B cell (primary cell): ENCODE results near the gene CDKAL1. TPM values are rescaled to one million over a fixed set of nuclear protein-coding genes. Genes with fewer than 3 reads are reported as not detected.

Experiments used
- ATAC-seq: fragments of 200-7000 bp; cut with Tn5 transposase; one replicate; pipeline ENCODE4 v1.10.0; 2021; ENCODE audit warnings: low read depth, mild to moderate bottlenecking, moderate number of reproducible peaks, moderate library complexity
- CTCF ChIA-PET: fragments of 350-600 bp; sonication (Branson Sonifier 250); formaldehyde crosslinking; loops from one replicate; lab custom pipeline; 2021; ENCODE audit warnings: antibody characterized with exemption, inconsistent platforms; lab: Charles Lee
- POLR2A ChIA-PET: fragments of 350-600 bp; sonication (Branson Sonifier 250); formaldehyde crosslinking; loops from one replicate; lab custom pipeline; 2021; ENCODE audit warnings: antibody characterized with exemption; lab: Charles Lee
- DNase-seq: peaks from one replicate; pipeline ENCODE4 v3.0.0; 2013
- H2AFZ ChIP-seq: 2 replicates; pipeline ENCODE4 v1.6.1; 2012; ENCODE audit warnings: mild to moderate bottlenecking, low read depth, low read length; ENCODE audit not compliant: insufficient read depth, poor library complexity, severe bottlenecking
- H3K27ac ChIP-seq, 2 donors: 1 replicate in 1 of 2; 2 replicates in 1 of 2; pipeline ENCODE4 v1.5.1; 2012 to 2013; ENCODE audit warnings: low read length in 2 of 2, mild to moderate bottlenecking in 2 of 2, moderate library complexity in 1 of 2
- H3K27me3 ChIP-seq, 4 experiments: fragments of 200-600 bp in 1 of 4; sonication (generic) in 1 of 4; replicated peaks in 1 of 4; 1 replicate in 2 of 4; 2 replicates in 2 of 4; pipeline versions ENCODE4 v1.6.1 to v1.7.0; 2013 to 2016; ENCODE audit warnings: low read length in 3 of 4, mild to moderate bottlenecking in 2 of 4, mixed read lengths in 1 of 4, moderate library complexity in 1 of 4; ENCODE audit not compliant: insufficient read depth in 4 of 4, control insufficient read depth in 3 of 4; ENCODE audit errors: control extremely low read depth in 1 of 4
- H3K36me3 ChIP-seq, 2 experiments: replicated peaks in 1 of 2; 1 replicate in 1 of 2; 2 replicates in 1 of 2; pipeline versions ENCODE4 v1.6.1 to v1.7.1; 2013; ENCODE audit warnings: low read length in 1 of 2; ENCODE audit not compliant: insufficient read depth in 2 of 2, control insufficient read depth in 1 of 2; ENCODE audit errors: control extremely low read depth in 1 of 2, extremely low read depth in 1 of 2
- H3K4me1 ChIP-seq, 2 donors: fragments of 200-600 bp in 1 of 2; sonication (generic) in 1 of 2; 1 replicate in 1 of 2; 2 replicates in 1 of 2; pipeline versions ENCODE4 v1.5.1 to v1.6.1; 2013 to 2017; ENCODE audit warnings: low read length in 2 of 2; ENCODE audit not compliant: control insufficient read depth in 2 of 2, insufficient read depth in 2 of 2
- H3K4me2 ChIP-seq: replicated peaks from 2 replicates; pipeline ENCODE3; 2012; ENCODE audit warnings: mild to moderate bottlenecking, low read depth, low read length; ENCODE audit not compliant: poor library complexity, severe bottlenecking
- H3K4me3 ChIP-seq, 5 experiments: fragments of 200-600 bp in 1 of 5; sonication (generic) in 1 of 5; 1 replicate in 3 of 5; 2 replicates in 2 of 5; pipeline versions ENCODE4 v1.5.1 to v1.7.0; 2011 to 2016; ENCODE audit warnings: low read length in 4 of 5, mild to moderate bottlenecking in 4 of 5, low read depth in 2 of 5, control low read depth in 1 of 5, moderate library complexity in 1 of 5; ENCODE audit not compliant: insufficient read depth in 1 of 5; ENCODE audit errors: control extremely low read depth in 1 of 5, extremely low read depth in 1 of 5
- H3K79me2 ChIP-seq: fragments of 200-600 bp; sonication (generic); one replicate; pipeline ENCODE4 v1.6.0; 2016; ENCODE audit warnings: low read length; ENCODE audit not compliant: control insufficient read depth, insufficient read depth
- H3K9ac ChIP-seq: fragments of 200-600 bp; sonication (generic); 2 replicates; pipeline ENCODE4 v1.6.1; 2017; ENCODE audit warnings: mild to moderate bottlenecking, low read length, moderate library complexity
- H3K9me3 ChIP-seq, 3 donors: one replicate each; pipeline versions ENCODE4 v1.6.1 to v1.7.1; 2013; ENCODE audit warnings: low read length in 2 of 3; ENCODE audit not compliant: control insufficient read depth in 2 of 3, insufficient read depth in 1 of 3; ENCODE audit errors: control extremely low read depth in 1 of 3
- H4K20me1 ChIP-seq: 2 replicates; pipeline ENCODE4 v1.6.0; 2012; ENCODE audit warnings: mild to moderate bottlenecking, low read length; ENCODE audit not compliant: insufficient read depth, control insufficient read depth, poor library complexity, severe bottlenecking
- H3K27ac Mint-ChIP-seq: one replicate; pipeline ENCODE4 v1.8.0; 2021; ENCODE audit warnings: mixed read lengths
- H3K27me3 Mint-ChIP-seq: one replicate; pipeline ENCODE4 v1.8.0; 2021; ENCODE audit warnings: mixed read lengths
- H3K4me1 Mint-ChIP-seq: one replicate; pipeline ENCODE4 v1.8.0; 2021; ENCODE audit warnings: mixed read lengths
- H3K4me3 Mint-ChIP-seq: one replicate; pipeline ENCODE4 v1.8.0; 2021; ENCODE audit warnings: mixed read lengths
- H3K9me3 Mint-ChIP-seq: one replicate; pipeline ENCODE4 v1.8.0; 2022; ENCODE audit warnings: mixed read lengths; ENCODE audit not compliant: insufficient read depth
- EZH2 ChIP-seq: IDR thresholded peaks from 2 replicates; pipeline ENCODE4 v1.6.1; 2012; ENCODE audit warnings: borderline replicate concordance, low read depth, mild to moderate bottlenecking, moderate library complexity, low read length; ENCODE audit not compliant: insufficient read depth, poor library complexity, severe bottlenecking
- WGBS: methylation state at CpG from one replicate; pipeline ENCODE4 v1.1.5; 2013; ENCODE audit warnings: missing lambda C conversion rate; ENCODE audit not compliant: insufficient coverage; 5-methylcytosine and 5-hydroxymethylcytosine counted together
- intact Hi-C: fragments of 100-400 bp; cut with micrococcal nuclease; formaldehyde crosslinking; loops from one replicate; pipeline ENCODE4 v1.10.0; 2022
- polyA plus RNA-seq: library from polyadenylated mRNA; depleted of rRNA; stranded (reverse); fragments of >200 nt; gene quantifications from 2 replicates; pipeline ENCODE4 v1.2.3, GENCODE V29; 2012
- total RNA-seq, 2 donors: library from RNA; stranded (reverse); fragments of 120-200 nt in 1 of 2; gene quantifications; 1 replicate in 1 of 2; 2 replicates in 1 of 2; pipeline versions ENCODE4 v1.2.3 to v1.2.4, GENCODE V29; 2013 to 2022
- TF ChIP-seq, protein P1 (sequence below): fragments of 200-600 bp; IDR thresholded peaks from one replicate; pipeline ENCODE4 v1.8.0; 2022; ENCODE audit warnings: antibody characterized with exemption, mild to moderate bottlenecking

CDKAL1 gene
- total and polyA plus RNA-seq, 2 donors (not counting 1 experiment from before 2014, with no cell fraction given), result 6.1 to 33.3 TPM

DNA sequence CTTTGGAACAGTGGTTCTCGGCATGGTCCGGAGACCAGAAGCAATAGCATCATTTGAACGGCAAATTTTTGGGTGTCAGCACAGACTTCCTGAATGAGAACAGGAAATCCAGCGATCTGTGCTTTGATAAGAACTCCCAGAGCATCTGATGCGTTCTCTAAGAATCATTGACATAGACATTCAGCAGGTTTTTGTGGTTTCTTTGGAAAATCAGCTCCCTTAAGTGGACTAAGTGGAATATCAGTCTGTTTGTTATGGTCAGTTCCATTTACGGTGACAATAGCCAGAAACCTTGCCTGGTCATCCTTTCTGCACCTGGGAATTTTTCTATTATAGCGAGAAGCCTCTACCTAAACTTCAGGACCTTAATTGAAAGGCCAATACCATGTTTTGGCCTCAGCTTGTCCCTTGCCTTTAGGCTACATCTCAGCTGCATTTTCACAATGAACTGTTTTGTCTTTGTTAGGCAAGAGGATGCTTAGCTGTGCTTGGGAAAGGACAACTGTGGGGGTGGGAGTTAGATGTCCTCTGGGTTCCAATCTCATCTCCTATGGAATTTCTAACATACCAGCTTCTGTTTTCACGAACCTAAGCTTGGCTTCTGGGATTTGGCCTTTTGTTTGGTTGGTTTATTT, 299.7 kb downstream of the CDKAL1 start:
- Histone ChIP-seq H3K4me1 (no peaks in the 10 kb centered on the region), H3K27me3 (no peaks in the 10 kb centered on the region), H3K4me3 (no peak overlapping the region), H3K9ac (no peak overlapping the region), H2AFZ (no peak overlapping the region), H3K9me3 (peaks cover 0 to 3% (median 0%) of the 10 kb centered on the region in 3 donors), H3K79me2 (no peaks in the 10 kb centered on the region), H4K20me1 (no peaks in the 10 kb centered on the region), H3K36me3 (no peaks in the 10 kb centered on the region), H3K27ac (no peak overlapping the region), H3K4me2 (no peak overlapping the region)
- no peak for TF ChIP-seq EZH2
- TF ChIP-seq, protein P1, sequence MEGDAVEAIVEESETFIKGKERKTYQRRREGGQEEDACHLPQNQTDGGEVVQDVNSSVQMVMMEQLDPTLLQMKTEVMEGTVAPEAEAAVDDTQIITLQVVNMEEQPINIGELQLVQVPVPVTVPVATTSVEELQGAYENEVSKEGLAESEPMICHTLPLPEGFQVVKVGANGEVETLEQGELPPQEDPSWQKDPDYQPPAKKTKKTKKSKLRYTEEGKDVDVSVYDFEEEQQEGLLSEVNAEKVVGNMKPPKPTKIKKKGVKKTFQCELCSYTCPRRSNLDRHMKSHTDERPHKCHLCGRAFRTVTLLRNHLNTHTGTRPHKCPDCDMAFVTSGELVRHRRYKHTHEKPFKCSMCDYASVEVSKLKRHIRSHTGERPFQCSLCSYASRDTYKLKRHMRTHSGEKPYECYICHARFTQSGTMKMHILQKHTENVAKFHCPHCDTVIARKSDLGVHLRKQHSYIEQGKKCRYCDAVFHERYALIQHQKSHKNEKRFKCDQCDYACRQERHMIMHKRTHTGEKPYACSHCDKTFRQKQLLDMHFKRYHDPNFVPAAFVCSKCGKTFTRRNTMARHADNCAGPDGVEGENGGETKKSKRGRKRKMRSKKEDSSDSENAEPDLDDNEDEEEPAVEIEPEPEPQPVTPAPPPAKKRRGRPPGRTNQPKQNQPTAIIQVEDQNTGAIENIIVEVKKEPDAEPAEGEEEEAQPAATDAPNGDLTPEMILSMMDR, result no peak
- Mint-ChIP-seq H3K4me1 (no peaks in the 10 kb centered on the region), H3K4me3 (no peak overlapping the region), H3K27ac (no peak overlapping the region), H3K27me3 (no peaks in the 10 kb centered on the region), H3K9me3 (peaks cover 2% of the 10 kb centered on the region)
- DNase-seq, result no peak
- ATAC-seq, result no peak
- intact Hi-C loops, result no loop called here
- WGBS, result 58% methylated on average over 6 of the region's 8 CpGs
- ChIA-PET CTCF (no interaction called here), POLR2A (no interaction called here)

DNA sequence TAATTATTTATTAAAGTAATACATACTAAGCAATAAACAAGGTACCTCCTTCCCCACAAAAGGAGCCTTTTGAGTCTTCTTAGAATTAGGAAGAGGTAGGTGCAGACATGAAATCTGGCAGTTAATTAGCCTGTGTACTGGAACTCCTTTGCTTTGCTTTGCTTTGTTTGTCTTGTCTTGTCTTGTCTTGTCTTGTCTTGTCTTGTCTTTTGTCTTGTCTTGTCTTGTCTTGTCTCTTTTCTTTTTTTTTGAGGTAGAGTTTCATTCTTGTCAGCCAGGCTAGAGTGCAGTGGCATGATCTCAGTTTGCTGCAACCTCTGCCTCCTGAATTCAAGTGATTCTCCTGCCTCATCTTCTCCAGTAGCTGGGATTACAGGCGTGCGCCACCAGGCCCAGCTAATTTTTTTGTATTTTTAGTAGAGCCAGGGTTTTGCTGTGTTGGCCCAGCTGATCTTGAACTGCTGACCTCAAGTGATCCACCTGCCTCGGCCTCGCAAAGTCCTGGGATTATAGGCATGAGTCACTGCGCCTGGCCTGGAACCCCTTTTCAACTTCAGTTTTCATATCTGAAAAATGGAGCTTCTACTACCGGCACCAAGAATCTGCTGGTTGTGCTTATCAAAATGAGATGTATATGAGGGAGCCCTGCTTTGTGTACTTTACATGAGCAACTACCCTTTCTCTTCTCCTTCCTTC, 301.2 kb downstream of the CDKAL1 start:
- H3K4me3 ChIP-seq, result no peak overlapping the region
- no peaks in the 10 kb centered on the region for H3K36me3 ChIP-seq
- peaks cover 0 to 3% (median 0%) of the 10 kb centered on the region in 3 donors for H3K9me3 ChIP-seq
- DNase-seq (no peak), ATAC-seq (no peak)
- Mint-ChIP-seq H3K9me3 (peaks cover 2% of the 10 kb centered on the region), H3K27ac (no peak overlapping the region), H3K4me1 (no peaks in the 10 kb centered on the region), H3K27me3 (no peaks in the 10 kb centered on the region), H3K4me3 (no peak overlapping the region)
- intact Hi-C loops, result no loop called here
- no peaks in the 10 kb centered on the region for H4K20me1 ChIP-seq
- H2AFZ ChIP-seq, result no peak overlapping the region
- H3K4me2 ChIP-seq, result no peak overlapping the region
- no peaks in the 10 kb centered on the region for H3K4me1 ChIP-seq
- ChIA-PET POLR2A (no interaction called here), CTCF (no interaction called here)
- H3K27me3 ChIP-seq, result no peaks in the 10 kb centered on the region
- no peak overlapping the region for H3K27ac ChIP-seq
- no peaks in the 10 kb centered on the region for H3K79me2 ChIP-seq
- TF ChIP-seq EZH2, result no peak
- TF ChIP-seq, protein P1, result no peak
- no peak overlapping the region for H3K9ac ChIP-seq
- 96% methylated on average over 4 of the region's 6 CpGs for WGBS
